ENCODE data around the gene DUSP10.

The DUSP10 gene

GRCh38 chr1:221741703-221742554 lies at the start of gene DUSP10:
TSS of gene DUSP10 (minus strand) at chr1:221742089. CDS start at chr1:221739744, 2,345 bp downstream.
- FAIRE-seq: no peak

DNA sequence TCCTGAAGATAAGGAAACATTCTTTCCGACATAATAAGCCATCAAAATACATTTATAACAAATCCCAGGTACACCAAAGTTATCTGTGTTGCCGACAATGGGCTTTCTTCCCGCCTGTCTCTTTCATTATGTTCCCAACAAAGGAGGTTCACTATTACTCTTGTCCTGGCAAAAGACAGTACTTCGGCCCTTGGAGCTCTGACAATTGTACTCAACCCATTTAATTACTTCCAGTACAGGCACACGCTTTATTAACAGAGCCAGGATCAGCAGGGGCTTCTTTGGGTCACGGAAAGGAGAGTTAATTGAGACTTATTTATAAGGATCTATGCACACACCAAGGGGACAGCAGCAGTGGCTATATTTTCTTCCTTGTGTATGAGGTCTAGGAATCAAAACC lies 46.6 kb upstream of the DUSP10 start:
- FAIRE-seq: no peak

GRCh38 chr1:221786647-221787046 lies 44.8 kb upstream of the DUSP10 start:
- FAIRE-seq: no peak

DNA sequence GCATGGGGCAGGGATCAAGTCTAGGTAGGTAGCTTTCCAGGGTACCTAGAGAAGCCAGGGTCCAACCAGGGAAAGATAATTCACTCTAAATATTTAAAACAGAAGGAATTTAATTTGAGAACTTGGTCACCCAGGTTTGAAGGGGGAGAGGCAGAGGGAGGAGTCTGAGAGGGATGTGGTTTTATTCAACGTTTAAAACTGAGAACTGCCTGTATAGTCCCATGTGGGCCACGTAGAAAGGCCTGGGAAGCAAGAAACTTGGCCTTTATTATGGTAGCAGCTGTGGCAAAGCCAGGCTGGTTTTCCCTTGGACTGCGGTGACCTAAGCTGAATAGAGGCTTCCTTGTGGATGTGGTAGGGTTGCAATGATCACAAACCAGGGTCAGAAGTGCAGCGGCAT lies 42.0 kb upstream of the DUSP10 start:
- FAIRE-seq: no peak

- FAIRE-seq: no peak
These were observed 41.5 kb upstream of the DUSP10 start for GRCh38 chr1:221783437-221783836.

DNA sequence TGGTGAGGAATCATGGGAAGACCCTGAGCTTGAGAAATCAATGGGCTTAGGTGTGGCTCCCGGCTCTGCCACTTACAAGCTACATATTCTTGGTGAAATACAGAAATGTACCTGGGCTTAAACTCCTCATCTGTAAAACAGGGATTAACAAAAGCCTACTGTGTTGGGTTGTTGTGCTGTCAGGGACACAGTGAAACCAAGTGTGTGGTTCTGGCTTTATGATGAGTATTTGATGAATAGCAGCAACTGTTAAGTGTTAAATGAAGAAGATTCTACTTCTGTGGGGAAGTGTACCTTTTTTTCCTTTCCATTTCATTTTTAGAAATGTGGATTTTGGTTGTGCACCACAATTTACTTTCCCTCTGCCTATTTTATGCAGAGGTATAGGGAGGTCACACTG lies 41.1 kb upstream of the DUSP10 start:
- no peak for FAIRE-seq

DNA sequence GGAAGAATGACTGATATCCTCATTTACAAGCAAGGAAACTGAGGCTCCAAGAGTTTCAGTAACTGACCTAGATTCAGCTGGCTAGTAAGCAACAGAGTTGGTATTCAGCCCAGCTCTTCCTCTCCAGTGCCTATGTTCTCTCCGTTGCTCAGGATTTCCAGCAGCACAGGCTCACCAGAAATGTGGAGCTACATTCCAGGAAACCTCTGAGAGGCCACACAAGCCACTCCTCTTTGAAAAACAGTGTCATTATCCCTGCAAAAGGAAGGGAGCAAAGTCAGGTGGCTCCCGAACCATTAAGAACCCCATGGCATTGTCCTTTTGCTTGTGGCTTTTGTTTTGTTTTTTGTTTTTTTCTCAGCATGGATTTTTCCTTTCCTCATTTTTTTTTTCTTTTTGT lies 40.6 kb upstream of the DUSP10 start:
- FAIRE-seq: no peak

- no peak for FAIRE-seq
These were observed 39.3 kb upstream of the DUSP10 start for GRCh38 chr1:221781102-221781755.

- FAIRE-seq: no peak
These were observed 38.3 kb upstream of the DUSP10 start for GRCh38 chr1:221780175-221780574.

DNA sequence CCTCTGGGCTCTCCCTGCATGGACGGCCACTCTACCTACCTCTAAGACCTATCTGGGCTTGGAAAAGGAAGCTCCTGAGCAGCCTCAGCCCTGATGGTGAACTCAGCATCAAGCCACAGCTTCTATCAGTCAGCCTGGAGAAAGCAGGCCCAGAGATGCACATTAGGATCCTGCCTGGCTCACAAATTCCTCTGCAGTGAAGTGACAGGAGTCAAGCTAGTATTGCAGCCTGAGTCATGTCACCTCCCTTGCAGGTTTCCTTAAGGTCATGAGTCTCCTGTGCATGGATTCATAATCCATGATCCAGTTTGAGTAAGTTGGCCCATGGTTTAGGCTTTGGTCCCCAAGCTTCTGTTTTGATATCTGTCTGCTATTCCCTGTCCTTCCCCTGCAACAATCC lies 37.9 kb upstream of the DUSP10 start:
- FAIRE-seq: no peak

DNA sequence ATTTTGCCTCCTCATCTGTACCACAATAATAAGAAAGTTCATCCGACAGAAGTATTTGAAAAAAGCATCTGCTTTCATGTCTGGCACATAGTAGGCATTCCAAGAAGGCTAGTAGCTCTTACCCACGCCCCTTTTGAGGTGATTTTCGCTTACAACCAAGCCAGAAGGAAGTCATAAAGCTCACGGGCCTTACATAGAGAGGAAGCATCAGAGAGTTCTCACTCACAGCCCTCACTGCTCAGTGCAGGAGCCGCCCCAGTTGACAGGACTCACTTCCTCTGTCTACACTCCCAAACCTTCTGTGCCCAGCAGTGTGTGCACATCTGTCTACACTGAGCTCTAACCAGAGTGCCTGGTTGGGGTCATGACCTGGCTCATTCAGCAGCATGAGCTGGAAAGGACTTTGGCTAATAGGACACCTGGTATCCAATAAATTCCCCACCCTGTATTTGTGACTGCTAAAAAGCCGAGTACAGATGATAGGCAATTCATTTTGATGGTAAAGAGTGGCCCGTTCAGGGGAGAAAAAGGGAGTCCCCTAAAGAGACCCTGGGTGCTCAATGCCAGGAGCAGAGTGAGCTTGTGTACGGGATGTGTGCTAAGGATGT lies 36.8 kb upstream of the DUSP10 start:
- FAIRE-seq: no peak

DNA sequence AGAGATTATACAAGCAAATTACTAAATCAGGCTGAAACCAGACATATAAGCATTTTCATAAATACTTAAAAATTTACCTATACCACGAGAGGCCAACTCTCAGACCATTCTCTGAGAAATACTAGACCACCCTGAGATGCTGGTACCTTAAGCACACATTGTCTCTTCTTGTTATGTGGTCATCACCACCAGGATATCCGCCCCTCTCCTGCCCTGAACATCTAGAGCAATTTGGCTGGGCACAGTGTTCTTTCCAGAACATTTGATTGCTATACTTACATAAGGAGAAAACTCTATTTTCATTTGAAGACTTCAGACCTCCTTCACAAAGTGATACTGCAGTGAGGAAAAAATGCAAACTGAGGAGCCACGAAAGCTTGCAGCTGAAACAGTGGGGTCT lies 36.2 kb upstream of the DUSP10 start:
- no peak for FAIRE-seq

GRCh38 chr1:221777431-221778072 lies 35.7 kb upstream of the DUSP10 start:
- no peak for FAIRE-seq

GRCh38 chr1:221776495-221777301 lies 34.8 kb upstream of the DUSP10 start:
- no peak for FAIRE-seq

GRCh38 chr1:221775206-221775605 lies 33.3 kb upstream of the DUSP10 start:
- no peak for FAIRE-seq

DNA sequence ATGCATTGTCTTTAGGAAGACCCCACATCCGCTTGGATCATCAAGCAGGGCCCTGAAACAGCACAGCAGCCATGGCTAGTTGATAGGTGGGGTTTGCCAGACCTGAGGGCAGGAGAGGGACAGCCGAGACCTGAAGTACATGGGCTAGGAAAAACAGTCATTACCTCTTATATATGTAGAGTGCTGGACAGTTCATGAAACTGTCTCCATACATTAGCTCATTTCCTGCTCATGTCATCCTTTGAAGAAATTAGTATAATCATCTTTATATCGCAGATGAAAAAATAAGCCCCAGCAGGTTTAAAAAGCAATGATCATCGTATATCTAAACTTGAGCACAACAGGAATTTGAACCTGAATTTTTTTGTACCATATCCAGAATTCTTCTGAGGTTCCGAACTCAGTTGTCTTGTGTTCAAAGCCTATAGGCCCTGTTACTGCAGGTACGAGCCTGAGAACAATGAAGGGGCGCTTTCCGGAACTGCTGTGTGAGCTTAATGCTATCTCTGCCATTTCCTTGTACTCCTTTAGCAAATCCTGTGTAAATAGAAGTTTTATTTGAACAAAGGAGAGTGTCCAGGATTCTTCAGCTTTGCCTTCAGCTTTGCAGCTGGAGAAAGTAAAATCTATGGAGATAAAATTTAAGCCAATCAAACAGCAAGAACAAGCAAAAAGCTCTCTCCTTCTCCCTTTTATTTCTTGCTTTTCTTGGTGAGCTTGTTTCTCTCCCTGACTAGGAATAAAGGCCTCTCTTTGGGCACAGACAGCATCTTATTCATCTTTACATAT lies 32.4 kb upstream of the DUSP10 start:
- FAIRE-seq: no peak

DNA sequence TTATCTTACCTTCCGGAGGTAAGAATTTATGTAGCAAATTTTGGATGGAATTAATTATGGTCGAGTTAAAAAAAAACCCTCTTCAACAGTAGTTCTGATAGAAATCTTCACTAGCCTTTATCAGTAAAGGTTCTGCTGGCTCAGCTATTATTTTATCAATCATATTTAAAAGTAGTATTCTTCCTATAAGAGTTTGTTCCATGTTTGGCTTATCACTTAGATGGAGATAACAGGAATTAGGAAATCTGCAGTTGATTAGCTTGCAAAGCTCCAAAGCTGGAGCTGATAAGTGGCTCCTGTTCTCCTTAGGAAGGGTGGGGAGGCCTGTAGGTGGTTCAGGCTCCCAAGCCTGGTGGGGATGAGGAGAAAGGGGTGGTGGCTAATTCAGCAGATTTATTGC lies 31.5 kb upstream of the DUSP10 start:
- no peak for FAIRE-seq

DNA sequence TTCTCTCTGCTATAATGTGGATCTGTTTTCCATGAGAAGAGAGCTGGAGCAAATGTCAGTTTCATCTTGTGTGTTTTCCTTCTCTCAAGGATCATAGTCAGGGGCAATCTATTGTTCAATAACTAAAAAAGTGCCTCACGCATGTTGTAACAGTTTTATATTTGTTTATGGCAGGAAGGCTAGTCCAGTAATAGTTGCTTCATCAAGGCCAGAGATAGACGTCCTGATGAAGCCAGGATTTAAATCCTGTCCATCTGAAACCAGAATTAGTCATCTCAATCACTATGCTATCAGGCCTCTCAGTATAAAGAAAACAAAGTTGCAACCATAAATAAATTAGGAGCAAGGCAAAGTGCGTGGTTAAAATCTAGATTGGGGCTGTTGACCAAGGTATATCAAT lies 30.2 kb upstream of the DUSP10 start:
- no peak for FAIRE-seq

DNA sequence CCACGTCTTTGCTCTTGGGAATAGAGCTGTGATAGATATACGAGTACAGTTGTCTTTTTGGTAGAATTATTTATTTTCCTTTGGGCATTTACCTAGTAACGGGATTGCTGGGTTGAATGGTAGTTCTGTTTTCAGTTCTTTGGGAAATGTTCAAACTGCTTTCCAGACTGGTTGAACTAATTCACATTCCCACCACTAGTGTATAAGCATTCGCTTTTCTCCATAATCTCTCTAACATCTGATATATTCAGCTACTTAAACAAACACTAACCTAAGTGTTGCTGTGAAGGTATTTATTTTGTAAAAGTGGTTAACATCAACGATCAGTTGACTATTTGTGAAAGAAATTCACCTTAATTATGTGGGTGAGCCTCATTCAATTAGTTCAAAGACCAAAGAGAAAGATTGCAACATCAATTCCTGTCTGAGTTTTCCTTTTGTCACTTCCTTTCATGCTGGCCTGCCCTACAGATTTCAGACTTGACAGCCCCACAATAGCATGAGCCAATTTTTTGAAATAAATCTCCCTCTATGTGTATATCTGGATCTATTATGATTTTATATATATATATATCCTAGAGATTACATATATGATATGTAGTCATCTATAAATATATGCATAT lies 26.7 kb upstream of the DUSP10 start:
- no peak for FAIRE-seq

DNA sequence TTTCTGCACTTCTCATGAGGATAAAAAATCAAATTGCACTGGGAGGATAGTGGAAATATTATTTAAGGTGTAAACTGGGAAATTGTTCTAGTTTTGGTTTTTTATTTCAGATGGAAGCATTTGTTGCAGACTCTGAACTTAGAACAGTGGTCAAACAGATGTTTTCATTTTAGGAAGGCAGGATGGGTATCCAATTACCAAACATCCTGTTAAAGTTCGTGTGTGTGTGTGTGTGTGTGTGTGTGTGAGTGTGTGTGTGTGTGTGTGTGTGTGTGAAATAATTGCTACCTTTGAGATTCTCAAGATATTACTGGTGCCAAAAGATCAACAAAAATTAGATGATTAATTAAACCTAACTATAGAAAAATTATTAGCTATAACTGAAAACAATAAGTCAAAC lies 24.3 kb upstream of the DUSP10 start:
- FAIRE-seq: no peak

- FAIRE-seq: no peak
These were observed 23.6 kb upstream of the DUSP10 start for GRCh38 chr1:221765527-221765926.
